ENCODE measurements around the gene TMEM270. TPM values are rescaled to one million over a fixed set of nuclear protein-coding genes. Genes with fewer than 3 reads are reported as not detected.
A peak's percentile ranks its signal among the peaks of the same experiment; 100 is the strongest.
"Not testable (repeated sequence)": the region's sequence is repeated elsewhere in the genome, so short reads cannot be mapped to it uniquely, and the experiment has no call there.

Gene TMEM270
- polyA plus RNA-seq, 1 donor, result 0.10 TPM

DNA sequence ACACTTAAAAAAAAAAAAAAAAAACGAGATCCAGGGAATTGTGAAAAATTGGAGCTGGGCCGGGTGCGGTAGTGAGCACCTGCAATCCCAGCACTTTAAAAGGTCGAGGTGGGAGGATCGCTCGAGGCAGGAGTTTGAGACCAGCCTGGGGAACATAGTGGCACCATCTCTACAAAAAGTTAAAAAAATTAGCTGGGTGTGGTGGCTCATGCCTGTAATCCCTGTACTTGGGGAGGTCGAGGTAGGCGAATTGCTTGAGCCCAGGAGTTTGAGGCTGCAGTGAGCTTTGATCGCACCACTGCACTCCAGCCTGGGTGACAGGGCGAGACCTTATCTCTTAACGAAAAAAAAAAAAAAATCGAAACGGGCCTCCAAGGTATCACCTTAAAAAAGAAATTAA is 28.2 kb upstream of the TMEM270 start:
- WGBS (ENCODE audit: insufficient coverage, low lambda C conversion rate), result 20% methylated on average over 2 of the region's 13 CpGs
- H3K4me1 ChIP-seq (ENCODE audit: control insufficient read depth, insufficient read depth, low read length), result peaks cover 26% of the 10 kb centered on the region

DNA sequence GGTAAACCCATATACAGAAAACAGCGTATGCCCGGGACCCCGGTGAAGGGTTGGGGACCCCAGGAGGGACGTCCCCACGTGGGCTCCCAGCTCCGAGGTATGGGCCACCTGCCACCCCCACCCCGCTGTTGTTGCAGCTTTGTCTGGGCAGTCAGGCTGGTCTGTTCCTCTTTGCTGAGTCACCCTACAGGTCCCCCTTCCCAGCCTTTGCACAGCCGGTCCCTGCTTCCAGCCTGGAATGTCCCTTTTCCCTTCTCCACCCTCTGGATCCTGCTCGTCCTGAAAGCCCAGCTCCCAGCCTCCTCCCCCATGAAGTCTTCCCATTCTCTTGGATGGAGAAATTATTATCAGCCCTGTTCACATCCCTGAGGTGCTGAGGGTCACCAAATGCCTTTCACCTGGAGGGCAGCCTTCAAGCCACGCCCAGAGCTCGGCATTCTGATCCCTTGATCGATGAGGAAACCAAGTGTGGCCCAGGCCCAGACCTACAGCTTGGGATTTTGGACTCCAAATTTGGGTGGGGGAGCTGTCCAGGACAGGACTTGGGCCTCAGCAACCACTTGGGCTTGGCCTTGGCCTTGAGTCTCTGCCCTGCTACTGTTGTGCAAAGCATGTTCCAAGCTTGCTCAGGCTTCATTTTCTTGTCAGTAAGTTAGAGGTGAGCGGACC is 27.6 kb upstream of the TMEM270 start:
- peaks cover 13% of the 10 kb centered on the region for H3K9me3 ChIP-seq (ENCODE audit: control insufficient read depth, low read depth, low read length)
- H3K4me3 ChIP-seq (ENCODE audit: low read length), result peak overlapping the region; percentile 95
- H3K36me3 ChIP-seq (ENCODE audit: control insufficient read depth, insufficient read depth, low read length), result no peaks in the 10 kb centered on the region
- H3K27ac ChIP-seq (ENCODE audit: low read length), result peak overlapping the region; percentile 100
- peaks cover 25% of the 10 kb centered on the region for H3K4me1 ChIP-seq (ENCODE audit: control insufficient read depth, insufficient read depth, low read length)
- peak; percentile 78 to 88 for DNase-seq
- no peaks in the 10 kb centered on the region for H3K27me3 ChIP-seq (ENCODE audit: control insufficient read depth, insufficient read depth, low read length)
- WGBS (ENCODE audit: insufficient coverage, low lambda C conversion rate), result 80% methylated on average over 1 of the region's 13 CpGs

More for the DNA sequence above, 28.2 kb upstream of the TMEM270 start:
- Histone ChIP-seq H3K4me3 (ENCODE audit: low read length) (peak overlapping the region; percentile 95), H3K36me3 (ENCODE audit: control insufficient read depth, insufficient read depth, low read length) (no peaks in the 10 kb centered on the region), H3K27ac (ENCODE audit: low read length) (peak overlapping the region; percentile 100), H3K27me3 (ENCODE audit: control insufficient read depth, insufficient read depth, low read length) (no peaks in the 10 kb centered on the region), H3K9me3 (ENCODE audit: control insufficient read depth, low read depth, low read length) (peaks cover 13% of the 10 kb centered on the region)
- no peak for DNase-seq

DNA sequence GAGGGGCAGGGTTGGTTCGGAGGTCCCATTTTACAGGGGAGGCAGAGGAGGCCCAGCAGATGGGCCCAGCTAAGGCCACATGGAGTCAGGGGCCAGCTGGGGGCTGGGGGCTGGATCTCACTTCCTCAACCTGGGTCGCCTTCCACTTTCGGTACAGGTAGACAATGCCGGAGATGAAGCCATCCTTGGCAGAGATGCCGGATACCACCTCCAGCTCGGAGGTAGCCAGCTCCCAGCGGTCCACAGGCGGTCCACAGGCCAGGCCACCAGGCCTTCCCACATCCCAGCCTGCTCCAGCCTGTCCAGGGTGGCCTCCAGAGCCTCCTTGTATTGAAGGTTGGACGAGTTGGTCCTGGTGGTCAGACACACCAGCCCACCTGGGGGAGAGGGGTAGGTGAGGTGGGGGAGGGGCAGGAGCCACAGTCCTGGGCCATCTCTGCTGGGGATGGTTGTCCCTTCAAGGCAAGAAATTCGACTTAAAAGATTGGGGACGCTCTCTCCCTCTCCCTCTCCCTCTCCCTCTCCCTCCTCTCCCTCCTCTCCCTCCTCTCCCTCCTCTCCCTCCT is 26.2 kb upstream of the TMEM270 start:
- no peak overlapping the region for H3K27ac ChIP-seq (ENCODE audit: low read length)
- DNase-seq, result no peak
- no CpG with 5 or more reads among the region's 11 CpGs for WGBS (ENCODE audit: insufficient coverage, low lambda C conversion rate)

DNA sequence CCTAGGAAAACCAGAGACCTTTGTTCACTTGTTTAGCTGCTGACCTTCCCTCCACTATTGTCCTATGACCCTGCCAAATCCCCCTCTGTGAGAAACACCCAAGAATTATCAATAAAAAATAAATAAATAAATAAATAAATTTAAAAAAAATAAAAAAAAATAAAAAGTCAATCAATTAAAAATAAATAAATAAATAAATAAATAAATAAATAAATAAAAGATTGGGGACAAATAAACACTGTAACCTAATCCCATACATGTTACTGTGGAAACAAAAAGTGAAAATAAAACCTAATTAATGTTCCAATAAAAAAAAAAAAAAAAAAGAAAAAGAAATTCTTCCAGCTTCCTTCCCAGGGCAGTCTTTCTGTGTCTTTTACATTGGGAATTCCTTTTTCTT is 23.8 kb upstream of the TMEM270 start:
- not testable (repeated sequence) for H3K4me3 ChIP-seq (ENCODE audit: low read length); H3K27ac ChIP-seq (ENCODE audit: low read length); DNase-seq; H3K36me3 ChIP-seq (ENCODE audit: control insufficient read depth, insufficient read depth, low read length); H3K27me3 ChIP-seq (ENCODE audit: control insufficient read depth, insufficient read depth, low read length)
- peaks cover 13% of the 10 kb centered on the region for H3K9me3 ChIP-seq (ENCODE audit: control insufficient read depth, low read depth, low read length)
- peaks cover 11% of the 10 kb centered on the region for H3K4me1 ChIP-seq (ENCODE audit: control insufficient read depth, insufficient read depth, low read length)

More for the DNA sequence above, 26.2 kb upstream of the TMEM270 start:
- Histone ChIP-seq H3K36me3 (ENCODE audit: control insufficient read depth, insufficient read depth, low read length) (no peaks in the 10 kb centered on the region), H3K27me3 (ENCODE audit: control insufficient read depth, insufficient read depth, low read length) (no peaks in the 10 kb centered on the region), H3K9me3 (ENCODE audit: control insufficient read depth, low read depth, low read length) (peaks cover 13% of the 10 kb centered on the region), H3K4me1 (ENCODE audit: control insufficient read depth, insufficient read depth, low read length) (peaks cover 12% of the 10 kb centered on the region), H3K4me3 (ENCODE audit: low read length) (no peak overlapping the region)

DNA sequence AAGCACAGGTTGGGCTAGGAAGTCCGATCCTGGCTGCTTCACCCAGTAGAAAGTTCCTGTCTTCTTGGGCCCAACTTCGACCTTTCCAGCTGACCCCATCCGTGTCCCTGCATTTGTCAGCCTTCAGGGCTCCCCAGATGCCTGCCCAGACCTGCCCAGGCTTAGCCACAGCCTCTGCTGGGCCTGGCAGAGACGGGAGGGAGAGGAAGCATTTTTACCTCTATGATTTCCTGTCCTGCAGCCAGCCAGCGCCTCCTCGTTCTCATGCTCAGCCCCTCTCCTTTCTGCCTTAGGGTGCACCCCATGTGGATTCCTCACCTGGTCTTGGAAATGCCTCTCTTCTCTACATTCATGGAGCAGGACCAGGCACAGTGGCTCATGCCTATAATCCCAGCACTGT is 22.3 kb upstream of the TMEM270 start:
- Histone ChIP-seq H3K4me3 (ENCODE audit: low read length) (no peak overlapping the region), H3K4me1 (ENCODE audit: control insufficient read depth, insufficient read depth, low read length) (peaks cover 12% of the 10 kb centered on the region), H3K36me3 (ENCODE audit: control insufficient read depth, insufficient read depth, low read length) (no peaks in the 10 kb centered on the region), H3K27me3 (ENCODE audit: control insufficient read depth, insufficient read depth, low read length) (no peaks in the 10 kb centered on the region), H3K27ac (ENCODE audit: low read length) (no peak overlapping the region), H3K9me3 (ENCODE audit: control insufficient read depth, low read depth, low read length) (peaks cover 13% of the 10 kb centered on the region)
- WGBS (ENCODE audit: insufficient coverage, low lambda C conversion rate), result no CpG with 5 or more reads among the region's 6 CpGs
- DNase-seq, result no peak

DNA sequence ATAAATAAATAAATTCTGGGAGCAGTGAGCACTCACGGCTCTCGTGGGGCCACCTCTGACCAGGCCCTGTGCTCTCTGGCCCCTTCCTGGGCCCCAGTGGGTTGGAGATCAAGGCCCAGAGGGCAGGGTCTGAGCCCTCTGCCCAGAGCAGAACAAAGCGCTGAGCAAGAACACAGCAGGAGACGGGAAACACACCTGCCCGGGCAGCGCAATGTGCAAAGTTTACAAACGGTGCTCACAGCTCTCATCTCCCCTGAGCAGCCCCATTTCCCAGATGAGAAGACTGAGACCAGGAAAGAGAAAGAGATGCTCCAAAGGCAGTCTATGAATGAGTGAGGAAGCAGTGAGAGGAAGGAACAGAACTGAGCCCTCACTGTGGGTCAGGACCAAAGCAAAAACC is 21.7 kb upstream of the TMEM270 start:
- Histone ChIP-seq H3K27me3 (ENCODE audit: control insufficient read depth, insufficient read depth, low read length) (no peaks in the 10 kb centered on the region), H3K36me3 (ENCODE audit: control insufficient read depth, insufficient read depth, low read length) (no peaks in the 10 kb centered on the region), H3K4me3 (ENCODE audit: low read length) (no peak overlapping the region), H3K4me1 (ENCODE audit: control insufficient read depth, insufficient read depth, low read length) (peaks cover 10% of the 10 kb centered on the region), H3K9me3 (ENCODE audit: control insufficient read depth, low read depth, low read length) (peaks cover 10% of the 10 kb centered on the region), H3K27ac (ENCODE audit: low read length) (no peak overlapping the region)
- DNase-seq, result no peak
- no CpG with 5 or more reads among the region's 7 CpGs for WGBS (ENCODE audit: insufficient coverage, low lambda C conversion rate)

DNA sequence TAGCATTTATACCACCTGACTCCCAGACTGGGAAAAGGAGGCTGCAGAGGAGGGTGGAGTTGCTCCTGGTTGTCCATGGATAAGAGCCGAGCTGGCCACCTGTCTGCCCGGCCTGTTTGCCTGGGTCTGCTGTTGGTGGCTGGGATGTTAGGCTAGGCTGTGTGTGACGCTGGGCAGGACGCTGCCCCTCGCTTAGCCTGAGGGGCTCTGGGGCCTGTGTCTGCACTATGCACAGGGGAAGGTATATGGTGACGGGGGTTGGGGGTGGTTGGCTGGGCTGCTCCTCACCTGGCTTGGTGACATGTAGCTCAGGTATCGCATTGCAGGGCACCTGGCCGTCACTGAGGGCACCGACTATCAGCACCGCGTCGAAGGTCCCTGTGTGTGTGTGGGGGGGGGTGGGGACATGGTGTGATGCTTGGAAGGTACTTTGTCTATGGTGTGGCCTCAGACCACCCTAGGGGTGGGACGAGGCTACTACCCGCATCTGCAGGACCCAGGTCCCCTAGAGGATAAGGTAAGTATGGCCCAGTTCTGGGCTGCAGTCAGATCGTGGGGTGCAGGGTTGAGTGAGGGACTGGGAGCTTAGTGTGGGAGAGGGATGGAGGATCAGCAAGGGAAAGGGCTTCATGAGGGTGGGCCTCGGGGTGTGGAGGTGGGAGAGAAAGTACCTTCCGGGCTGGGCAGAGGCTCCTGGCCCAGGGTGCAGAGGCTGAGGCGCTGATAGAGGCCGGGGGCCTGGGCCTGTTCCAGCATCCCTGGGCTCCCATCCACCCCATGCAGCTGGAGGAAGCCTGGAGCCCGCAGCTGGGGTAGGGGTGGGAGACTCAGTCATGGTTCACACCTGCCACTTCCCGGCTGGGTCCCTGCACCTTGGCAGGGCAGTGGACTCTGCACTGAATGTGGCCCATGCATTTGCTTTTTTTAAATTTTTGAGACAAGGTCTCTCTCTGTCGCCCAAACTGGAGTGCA is 20.9 kb upstream of the TMEM270 start:
- H3K9me3 ChIP-seq (ENCODE audit: control insufficient read depth, low read depth, low read length), result peaks cover 3% of the 10 kb centered on the region
- H3K36me3 ChIP-seq (ENCODE audit: control insufficient read depth, insufficient read depth, low read length), result no peaks in the 10 kb centered on the region
- no CpG with 5 or more reads among the region's 22 CpGs for WGBS (ENCODE audit: insufficient coverage, low lambda C conversion rate)
- DNase-seq, result no peak
- H3K4me3 ChIP-seq (ENCODE audit: low read length), result no peak overlapping the region
- no peaks in the 10 kb centered on the region for H3K27me3 ChIP-seq (ENCODE audit: control insufficient read depth, insufficient read depth, low read length)
- peaks cover 10% of the 10 kb centered on the region for H3K4me1 ChIP-seq (ENCODE audit: control insufficient read depth, insufficient read depth, low read length)
- no peak overlapping the region for H3K27ac ChIP-seq (ENCODE audit: low read length)

DNA sequence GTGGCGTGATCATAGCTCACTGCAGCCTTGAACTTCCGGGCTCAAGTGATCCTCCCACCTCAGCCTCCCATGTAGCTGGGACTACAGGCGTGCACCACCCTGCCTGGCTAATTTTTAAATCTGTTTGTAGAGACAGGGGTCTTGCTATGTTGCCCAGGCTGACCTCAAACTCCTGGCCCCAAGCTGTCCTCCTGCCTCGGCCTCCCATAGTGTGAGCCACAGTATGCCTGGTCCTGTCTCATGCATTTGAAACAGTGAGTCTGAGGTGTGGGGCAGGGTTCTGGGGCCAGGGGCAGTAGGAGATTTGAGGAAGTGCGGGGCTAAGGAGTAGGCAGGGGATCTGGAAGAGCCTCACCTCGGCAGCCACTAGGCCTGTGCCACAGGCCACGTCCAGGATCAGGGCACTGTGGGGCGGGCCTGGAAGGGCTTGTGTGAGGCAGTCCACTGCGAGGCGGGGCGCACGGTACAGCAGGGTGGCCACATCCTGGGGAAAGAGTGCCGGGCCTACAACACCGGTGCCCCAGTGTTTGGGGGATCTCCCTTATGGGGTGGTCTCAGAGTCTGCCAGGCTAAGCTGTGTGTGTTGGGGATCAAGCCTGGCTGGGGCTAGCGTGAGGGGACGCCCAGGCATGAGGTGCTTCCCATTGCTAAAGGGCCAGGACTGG is 20.1 kb upstream of the TMEM270 start:
- no peak for DNase-seq
- WGBS (ENCODE audit: insufficient coverage, low lambda C conversion rate), result no CpG with 5 or more reads among the region's 16 CpGs
- no peaks in the 10 kb centered on the region for H3K36me3 ChIP-seq (ENCODE audit: control insufficient read depth, insufficient read depth, low read length)
- H3K4me1 ChIP-seq (ENCODE audit: control insufficient read depth, insufficient read depth, low read length), result peaks cover 10% of the 10 kb centered on the region
- no peaks in the 10 kb centered on the region for H3K9me3 ChIP-seq (ENCODE audit: control insufficient read depth, low read depth, low read length)
- no peaks in the 10 kb centered on the region for H3K27me3 ChIP-seq (ENCODE audit: control insufficient read depth, insufficient read depth, low read length)
- no peak overlapping the region for H3K27ac ChIP-seq (ENCODE audit: low read length)
- H3K4me3 ChIP-seq (ENCODE audit: low read length), result no peak overlapping the region

DNA sequence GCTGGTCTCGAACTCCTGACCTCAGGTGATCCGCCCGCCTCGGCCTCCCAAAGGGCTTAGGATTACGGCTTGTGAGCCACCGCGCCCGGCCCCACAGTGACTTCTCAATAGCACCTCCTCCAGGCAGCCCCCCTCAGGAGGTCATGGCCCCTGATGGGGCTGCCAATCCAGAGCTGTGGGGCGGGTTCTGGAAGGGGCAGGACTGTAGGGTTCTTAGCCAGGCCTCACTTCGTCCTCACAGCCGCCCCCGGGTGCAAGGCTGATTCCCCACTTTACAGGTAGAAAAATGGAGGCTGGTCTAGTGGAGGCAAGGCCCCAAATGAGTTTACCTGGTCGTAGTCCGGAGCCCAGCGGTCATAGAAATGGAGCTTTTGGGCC is 19.3 kb upstream of the TMEM270 start:
- DNase-seq, result no peak
- Histone ChIP-seq H3K9me3 (ENCODE audit: control insufficient read depth, low read depth, low read length) (no peaks in the 10 kb centered on the region), H3K27me3 (ENCODE audit: control insufficient read depth, insufficient read depth, low read length) (no peaks in the 10 kb centered on the region), H3K4me3 (ENCODE audit: low read length) (peak overlapping the region; percentile 76), H3K27ac (ENCODE audit: low read length) (no peak overlapping the region), H3K4me1 (ENCODE audit: control insufficient read depth, insufficient read depth, low read length) (peaks cover 10% of the 10 kb centered on the region), H3K36me3 (ENCODE audit: control insufficient read depth, insufficient read depth, low read length) (no peaks in the 10 kb centered on the region)
- WGBS (ENCODE audit: insufficient coverage, low lambda C conversion rate), result no CpG with 5 or more reads among the region's 15 CpGs

Data from large intestine (tissue), 3 donors.